Right kidney (tissue), 1 donor: ENCODE results near the gene ABI3.
"Not testable (repeated sequence)": the region's sequence is repeated elsewhere in the genome, so short reads cannot be mapped to it uniquely, and the experiment has no call there.

Source experiments
- DNase-seq: peaks from one replicate; pipeline ENCODE4 v3.0.0-alpha.2; 2016

The ABI3 gene

GRCh38 chr17:49254066-49254465 lies 43.6 kb downstream of the ABI3 start:
- no peak for DNase-seq

GRCh38 chr17:49255125-49255524 lies 44.6 kb downstream of the ABI3 start:
- no peak for DNase-seq

- no peak for DNase-seq
Measured at GRCh38 chr17:49258394-49258793, 47.9 kb downstream of the ABI3 start.

- DNase-seq: no peak
Measured at GRCh38 chr17:49259663-49260010, 49.1 kb downstream of the ABI3 start.

GRCh38 chr17:49260011-49260816 lies 49.7 kb downstream of the ABI3 start:
- DNase-seq: peak; percentile 78

GRCh38 chr17:49260817-49261291 lies 50.3 kb downstream of the ABI3 start:
- DNase-seq: no peak

GRCh38 chr17:49261540-49261939 lies 51.0 kb downstream of the ABI3 start:
- DNase-seq: not testable (repeated sequence)

- no peak for DNase-seq
Measured at GRCh38 chr17:49266233-49266632, 55.7 kb downstream of the ABI3 start.

- DNase-seq: no peak
Measured at GRCh38 chr17:49267912-49268311, 57.4 kb downstream of the ABI3 start.

GRCh38 chr17:49269356-49269755 lies 58.8 kb downstream of the ABI3 start:
- DNase-seq: no peak
